Activated CD4-positive, alpha-beta T cell treated with anti-CD3 and anti-CD28 coated beads for 1 hour (primary cell): ENCODE results near the gene BPIFB3.

Experiments
- DNase-seq: peaks from one replicate; pipeline ENCODE4 v3.0.0-alpha.2; 2020

BPIFB3 gene

GRCh38 chr20:33063271-33063670 is 9.6 kb downstream of the BPIFB3 start:
- DNase-seq, result no peak

GRCh38 chr20:33064572-33065287 is 11.0 kb downstream of the BPIFB3 start:
- DNase-seq, result no peak

GRCh38 chr20:33065785-33066184 is 12.1 kb downstream of the BPIFB3 start:
- no peak for DNase-seq

- no peak for DNase-seq
These were observed 14.1 kb downstream of the BPIFB3 start for GRCh38 chr20:33067806-33068205.

GRCh38 chr20:33068251-33068939 is 14.7 kb downstream of the BPIFB3 start:
- DNase-seq, result no peak

- DNase-seq, result no peak
These were observed 16.0 kb downstream of the BPIFB3 start for GRCh38 chr20:33069673-33070072.

- no peak for DNase-seq
These were observed 16.7 kb downstream of the BPIFB3 start for GRCh38 chr20:33070111-33071053.

GRCh38 chr20:33071198-33071597 is 17.5 kb downstream of the BPIFB3 start:
- DNase-seq, result no peak

- DNase-seq, result no peak
These were observed 18.7 kb downstream of the BPIFB3 start for GRCh38 chr20:33072362-33072761.

- no peak for DNase-seq
These were observed 19.1 kb downstream of the BPIFB3 start for GRCh38 chr20:33072813-33073212.

GRCh38 chr20:33074675-33075074 is 21.0 kb downstream of the BPIFB3 start:
- no peak for DNase-seq

GRCh38 chr20:33075281-33075680 is 21.6 kb downstream of the BPIFB3 start:
- no peak for DNase-seq

- DNase-seq, result no peak
These were observed 23.1 kb downstream of the BPIFB3 start for GRCh38 chr20:33076662-33077372.

GRCh38 chr20:33079259-33079658 is 25.6 kb downstream of the BPIFB3 start, which contains the start of gene BPIFB4:
Gene BPIFB4, plus strand, starts transcription at chr20:33079643. Its CDS starts 1,884 bp downstream, at chr20:33081527.
- no peak for DNase-seq

GRCh38 chr20:33081411-33082154 is 27.9 kb downstream of the BPIFB3 start:
- DNase-seq, result no peak

- no peak for DNase-seq
These were observed 28.8 kb downstream of the BPIFB3 start for GRCh38 chr20:33082546-33082945.

GRCh38 chr20:33083544-33084340 is 30.0 kb downstream of the BPIFB3 start:
- no peak for DNase-seq

GRCh38 chr20:33084722-33085121 is 31.0 kb downstream of the BPIFB3 start:
- DNase-seq, result no peak

GRCh38 chr20:33086052-33086722 is 32.5 kb downstream of the BPIFB3 start:
- no peak for DNase-seq

GRCh38 chr20:33091147-33091546 is 37.4 kb downstream of the BPIFB3 start:
- no peak for DNase-seq
